Spinal cord (tissue), 10 donors: ENCODE measurements around the gene LPIN1. TPM values are rescaled to one million over a fixed set of nuclear protein-coding genes. Genes with fewer than 3 reads are reported as not detected.

ENCODE experiments used
- DNase-seq, 6 donors: peaks; one replicate each; pipeline versions ENCODE4 v3.0.0 to v3.0.0-alpha.2; 2013 to 2015; ENCODE audit warnings: low spot score in 6 of 6, low read depth in 4 of 6
- H3K27ac ChIP-seq: one replicate; pipeline ENCODE4 v1.5.1; 2013; ENCODE audit warnings: low read depth, low read length, control low read depth
- H3K27me3 ChIP-seq: one replicate; pipeline ENCODE4 v1.6.1; 2013; ENCODE audit warnings: low read length; ENCODE audit not compliant: control insufficient read depth, insufficient read depth
- H3K36me3 ChIP-seq: one replicate; pipeline ENCODE4 v1.6.1; 2013; ENCODE audit warnings: low read length; ENCODE audit not compliant: control insufficient read depth, insufficient read depth
- H3K4me1 ChIP-seq: one replicate; pipeline ENCODE4 v1.6.1; 2013; ENCODE audit warnings: low read length; ENCODE audit not compliant: control insufficient read depth, insufficient read depth
- H3K4me3 ChIP-seq: one replicate; pipeline ENCODE4 v1.5.1; 2013; ENCODE audit warnings: low read depth, low read length, control low read depth
- H3K9me3 ChIP-seq: one replicate; pipeline ENCODE4 v1.6.1; 2013; ENCODE audit warnings: low read length; ENCODE audit not compliant: control insufficient read depth, insufficient read depth
- WGBS: methylation state at CpG from one replicate; pipeline ENCODE4 v1.1.5; 2013; ENCODE audit warnings: missing lambda C conversion rate; ENCODE audit not compliant: insufficient coverage; 5-methylcytosine and 5-hydroxymethylcytosine counted together
- polyA plus RNA-seq, 2 donors: library from polyadenylated mRNA; unstranded; fragments of 120-200 nt; gene quantifications; one replicate each; pipeline ENCODE4 v1.2.1, GENCODE V29; 2013; ENCODE audit not compliant: insufficient read length in 2 of 2
- total RNA-seq, 2 donors: library from RNA; depleted of rRNA in 1 of 2; stranded (reverse); fragments of 120-200 nt in 1 of 2; fragments of >200 nt in 1 of 2; gene quantifications; one replicate each; pipeline versions ENCODE4 v1.2.3 to v1.2.4, GENCODE V29; 2013 to 2014
- donor health status: healthy.

The LPIN1 gene
- total and polyA plus RNA-seq, 4 donors, result 32.9 to 40.8 (median 34.4) TPM

DNA sequence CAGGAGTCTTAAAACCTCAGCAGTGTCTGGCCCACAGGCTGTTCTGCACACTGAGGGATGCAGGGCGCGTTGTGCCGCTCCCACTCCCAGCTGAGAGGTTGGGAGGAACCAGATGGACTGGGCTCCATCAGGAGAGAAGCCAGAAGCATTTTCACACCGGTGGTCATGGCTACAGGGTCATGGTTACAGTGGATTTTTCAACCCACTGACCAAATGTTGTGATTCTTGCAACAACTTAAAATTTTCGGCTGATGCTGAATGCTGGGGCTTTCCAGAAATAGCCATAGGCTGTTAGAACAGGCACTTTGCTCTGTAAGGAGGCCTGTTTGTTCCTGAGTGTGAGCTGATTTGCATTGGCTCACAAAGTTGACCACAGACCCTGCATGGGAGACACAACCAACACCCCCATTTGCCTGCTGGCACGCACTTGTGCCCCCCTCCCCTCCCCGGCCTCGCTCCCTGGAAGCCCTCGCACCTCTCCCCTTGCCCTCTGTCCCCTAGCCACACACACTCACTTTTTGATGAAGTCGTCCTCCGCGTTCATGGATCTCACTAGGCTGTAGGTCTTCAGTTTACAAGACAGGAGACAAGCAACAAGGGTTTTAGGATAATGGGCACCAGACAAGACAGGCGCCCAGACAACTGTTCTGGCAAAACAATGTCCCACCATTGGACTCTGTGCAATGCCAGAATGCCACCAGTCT lies 3.4 kb downstream of the LPIN1 start:
- 63% methylated on average over 11 of the region's 13 CpGs for WGBS
- no peak for DNase-seq
- Histone ChIP-seq H3K27me3 (no peaks in the 10 kb centered on the region), H3K4me1 (peaks cover 55% of the 10 kb centered on the region), H3K27ac (no peak overlapping the region), H3K9me3 (no peaks in the 10 kb centered on the region), H3K4me3 (no peak overlapping the region), H3K36me3 (no peaks in the 10 kb centered on the region)

- H3K9me3 ChIP-seq, result no peaks in the 10 kb centered on the region
- H3K36me3 ChIP-seq, result no peaks in the 10 kb centered on the region
- no peak overlapping the region for H3K4me3 ChIP-seq
- no peaks in the 10 kb centered on the region for H3K27me3 ChIP-seq
- H3K4me1 ChIP-seq, result peaks cover 53% of the 10 kb centered on the region
- DNase-seq, result no peak
- whole genome bisulfite sequencing, result 100% methylated on average over 2 of the region's 5 CpGs
- no peak overlapping the region for H3K27ac ChIP-seq
Measured at GRCh38 chr2:11750422-11750821, 4.0 kb downstream of the LPIN1 start.

GRCh38 chr2:11750917-11751316 lies 4.5 kb downstream of the LPIN1 start:
- 90% methylated on average over 3 of the region's 7 CpGs for WGBS
- no peak overlapping the region for H3K27ac ChIP-seq

GRCh38 chr2:11752906-11753305 lies 6.5 kb downstream of the LPIN1 start:
- 79% methylated on average over 5 of the region's 8 CpGs for WGBS
- H3K27me3 ChIP-seq, result no peaks in the 10 kb centered on the region

More at GRCh38 chr2:11750917-11751316, 4.5 kb downstream of the LPIN1 start:
- Histone ChIP-seq H3K4me3 (no peak overlapping the region), H3K36me3 (no peaks in the 10 kb centered on the region), H3K27me3 (no peaks in the 10 kb centered on the region), H3K4me1 (peaks cover 49% of the 10 kb centered on the region), H3K9me3 (no peaks in the 10 kb centered on the region)
- no peak for DNase-seq

DNA sequence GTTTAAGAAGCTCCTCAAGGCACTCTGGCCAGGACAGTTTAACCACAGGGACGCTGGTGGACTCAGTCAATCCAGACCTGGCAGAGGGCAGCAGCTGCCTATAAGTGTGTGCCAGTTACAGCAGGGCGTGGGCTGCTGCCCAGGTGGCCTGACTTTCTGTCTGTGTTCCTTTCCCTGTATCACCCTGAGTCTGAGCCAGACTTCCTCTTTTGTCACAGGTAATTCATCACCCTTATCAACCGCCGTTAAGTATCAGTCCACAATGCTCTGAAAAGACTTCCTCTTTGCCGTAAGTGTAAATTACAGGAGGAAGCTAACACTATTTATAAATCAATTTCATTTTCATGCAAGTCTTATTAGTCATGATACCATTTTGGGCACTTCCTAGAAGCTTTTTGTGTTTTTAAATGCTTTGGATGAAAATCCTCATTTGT lies 7.0 kb downstream of the LPIN1 start:
- WGBS, result 58% methylated on average over 2 of the region's 5 CpGs
- DNase-seq, result no peak
- Histone ChIP-seq H3K9me3 (no peaks in the 10 kb centered on the region), H3K27me3 (no peaks in the 10 kb centered on the region), H3K4me3 (no peak overlapping the region), H3K27ac (no peak overlapping the region), H3K4me1 (peaks cover 31% of the 10 kb centered on the region), H3K36me3 (no peaks in the 10 kb centered on the region)

More at GRCh38 chr2:11752906-11753305, 6.5 kb downstream of the LPIN1 start:
- no peak overlapping the region for H3K4me3 ChIP-seq
- no peak for DNase-seq
- H3K4me1 ChIP-seq, result peaks cover 37% of the 10 kb centered on the region
- H3K9me3 ChIP-seq, result no peaks in the 10 kb centered on the region
- no peak overlapping the region for H3K27ac ChIP-seq
- H3K36me3 ChIP-seq, result no peaks in the 10 kb centered on the region

GRCh38 chr2:11753886-11754699 lies 7.7 kb downstream of the LPIN1 start:
- Histone ChIP-seq H3K36me3 (no peaks in the 10 kb centered on the region), H3K4me1 (peaks cover 25% of the 10 kb centered on the region), H3K4me3 (no peak overlapping the region), H3K9me3 (no peaks in the 10 kb centered on the region), H3K27me3 (no peaks in the 10 kb centered on the region), H3K27ac (no peak overlapping the region)
- no peak for DNase-seq
- 73% methylated on average over 15 of the region's 15 CpGs for WGBS

DNA sequence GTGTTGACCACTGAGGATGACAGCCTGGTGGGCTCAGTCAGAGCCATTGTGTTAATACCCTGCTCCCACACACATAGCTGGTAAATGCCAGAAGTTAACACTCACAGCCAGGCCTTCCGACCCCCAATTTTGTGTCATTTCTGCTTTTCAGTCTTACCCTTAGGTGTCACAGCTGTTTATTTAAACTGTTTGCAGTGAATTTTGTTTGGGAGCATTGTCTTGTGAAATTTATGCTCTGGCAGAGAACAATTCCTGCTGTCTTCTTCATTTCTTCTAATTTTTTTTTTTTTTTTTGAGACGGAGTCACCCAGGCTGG lies 8.2 kb downstream of the LPIN1 start:
- no peak for DNase-seq
- no peaks in the 10 kb centered on the region for H3K36me3 ChIP-seq
- no peaks in the 10 kb centered on the region for H3K27me3 ChIP-seq
- no peak overlapping the region for H3K4me3 ChIP-seq
- no peak overlapping the region for H3K27ac ChIP-seq
- whole genome bisulfite sequencing, result no CpG with 5 or more reads among the region's 2 CpGs
- H3K9me3 ChIP-seq, result no peaks in the 10 kb centered on the region
- H3K4me1 ChIP-seq, result peaks cover 20% of the 10 kb centered on the region

DNA sequence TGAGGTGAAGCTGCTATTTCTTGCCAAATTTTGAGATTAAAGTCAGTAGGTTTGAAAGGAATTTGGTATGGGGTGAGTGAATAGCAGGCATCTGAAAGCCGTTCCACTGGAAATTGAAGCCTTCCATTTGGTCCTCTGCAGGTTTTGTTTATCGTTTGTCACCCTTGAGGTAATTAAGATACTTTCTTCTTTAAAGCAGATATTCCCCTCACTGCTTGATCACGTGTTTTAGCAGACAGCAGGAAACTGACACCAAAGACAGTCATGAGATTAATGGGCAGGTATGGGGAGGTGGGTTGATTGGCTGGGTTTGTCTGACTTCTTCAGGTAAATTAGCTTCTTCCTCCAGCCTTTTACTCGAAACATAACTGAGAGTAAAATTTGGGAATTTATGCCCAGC lies 10.7 kb downstream of the LPIN1 start:
- Histone ChIP-seq H3K9me3 (no peaks in the 10 kb centered on the region), H3K4me3 (no peak overlapping the region), H3K27ac (no peak overlapping the region), H3K4me1 (peaks cover 14% of the 10 kb centered on the region), H3K27me3 (no peaks in the 10 kb centered on the region), H3K36me3 (peaks cover 2% of the 10 kb centered on the region)
- no CpG with 5 or more reads among the region's 4 CpGs for WGBS
- DNase-seq, result no peak

GRCh38 chr2:11758187-11758586 lies 11.8 kb downstream of the LPIN1 start:
- H3K36me3 ChIP-seq, result peaks cover 6% of the 10 kb centered on the region
- H3K4me1 ChIP-seq, result peaks cover 10% of the 10 kb centered on the region
- DNase-seq, result no peak
- H3K9me3 ChIP-seq, result no peaks in the 10 kb centered on the region
- WGBS, result 86% methylated on average over 1 of the region's 4 CpGs
- H3K27ac ChIP-seq, result no peak overlapping the region
- H3K4me3 ChIP-seq, result no peak overlapping the region
- no peaks in the 10 kb centered on the region for H3K27me3 ChIP-seq

DNA sequence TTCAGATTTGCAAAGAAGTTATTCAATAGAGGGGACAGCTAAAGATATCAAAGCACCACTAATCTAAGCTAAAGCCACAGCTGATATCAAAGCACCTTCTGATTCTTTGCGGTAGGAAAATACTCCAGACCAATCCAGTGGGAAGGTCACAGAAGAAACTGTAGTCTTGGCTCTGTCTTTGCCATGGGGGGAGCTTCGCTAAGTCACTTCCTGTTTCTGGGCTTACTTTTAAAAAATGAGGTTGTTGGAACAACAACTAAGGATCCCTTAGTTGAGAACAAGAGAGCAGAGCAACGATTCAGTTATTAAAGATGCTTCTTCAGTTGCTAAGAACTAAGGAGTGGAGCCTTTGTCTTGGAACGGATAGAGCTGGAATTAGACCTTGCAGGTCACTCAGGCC lies 12.2 kb downstream of the LPIN1 start:
- Histone ChIP-seq H3K9me3 (no peaks in the 10 kb centered on the region), H3K27me3 (no peaks in the 10 kb centered on the region), H3K4me3 (no peak overlapping the region), H3K27ac (no peak overlapping the region), H3K36me3 (peaks cover 8% of the 10 kb centered on the region), H3K4me1 (peaks cover 6% of the 10 kb centered on the region)
- 87% methylated on average over 3 of the region's 4 CpGs for WGBS
- no peak for DNase-seq
